ENCODE results near the gene RBM47.

RBM47 gene

DNA sequence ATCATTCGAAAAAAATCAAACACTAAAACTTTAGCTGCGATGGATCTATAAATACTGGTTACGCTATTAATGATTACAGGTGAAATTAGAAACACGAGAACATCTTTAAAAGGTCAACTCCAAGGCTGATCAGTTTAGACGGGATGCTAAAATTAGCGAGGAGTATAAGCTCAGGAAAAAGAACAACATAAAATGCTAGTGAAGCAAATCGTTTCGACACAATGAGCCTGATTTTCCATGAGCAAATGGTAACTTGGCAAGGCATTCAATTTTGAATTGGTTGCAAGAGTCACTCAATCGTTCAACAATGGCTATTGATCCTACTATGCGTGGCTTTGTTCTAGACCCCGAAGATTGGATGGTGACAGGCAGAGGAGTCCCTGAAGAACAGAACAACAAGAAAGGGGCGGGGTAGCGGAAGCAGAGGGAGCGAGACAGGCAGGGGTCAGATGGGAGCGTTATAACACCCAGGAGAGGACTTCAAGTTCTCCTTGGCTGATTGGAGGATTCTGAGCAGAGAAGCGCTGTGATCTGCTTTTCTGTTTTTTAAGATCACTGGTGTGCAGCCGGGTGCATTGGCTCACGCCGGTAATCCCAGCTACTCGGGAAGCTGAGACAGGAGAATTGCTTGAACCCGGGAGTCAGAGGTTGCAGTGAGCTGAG lies 146.5 kb downstream of the RBM47 start:
- TF ChIP-seq, protein P1, sequence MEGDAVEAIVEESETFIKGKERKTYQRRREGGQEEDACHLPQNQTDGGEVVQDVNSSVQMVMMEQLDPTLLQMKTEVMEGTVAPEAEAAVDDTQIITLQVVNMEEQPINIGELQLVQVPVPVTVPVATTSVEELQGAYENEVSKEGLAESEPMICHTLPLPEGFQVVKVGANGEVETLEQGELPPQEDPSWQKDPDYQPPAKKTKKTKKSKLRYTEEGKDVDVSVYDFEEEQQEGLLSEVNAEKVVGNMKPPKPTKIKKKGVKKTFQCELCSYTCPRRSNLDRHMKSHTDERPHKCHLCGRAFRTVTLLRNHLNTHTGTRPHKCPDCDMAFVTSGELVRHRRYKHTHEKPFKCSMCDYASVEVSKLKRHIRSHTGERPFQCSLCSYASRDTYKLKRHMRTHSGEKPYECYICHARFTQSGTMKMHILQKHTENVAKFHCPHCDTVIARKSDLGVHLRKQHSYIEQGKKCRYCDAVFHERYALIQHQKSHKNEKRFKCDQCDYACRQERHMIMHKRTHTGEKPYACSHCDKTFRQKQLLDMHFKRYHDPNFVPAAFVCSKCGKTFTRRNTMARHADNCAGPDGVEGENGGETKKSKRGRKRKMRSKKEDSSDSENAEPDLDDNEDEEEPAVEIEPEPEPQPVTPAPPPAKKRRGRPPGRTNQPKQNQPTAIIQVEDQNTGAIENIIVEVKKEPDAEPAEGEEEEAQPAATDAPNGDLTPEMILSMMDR (IDR thresholded peaks at IDR 0.05): no peak

DNA sequence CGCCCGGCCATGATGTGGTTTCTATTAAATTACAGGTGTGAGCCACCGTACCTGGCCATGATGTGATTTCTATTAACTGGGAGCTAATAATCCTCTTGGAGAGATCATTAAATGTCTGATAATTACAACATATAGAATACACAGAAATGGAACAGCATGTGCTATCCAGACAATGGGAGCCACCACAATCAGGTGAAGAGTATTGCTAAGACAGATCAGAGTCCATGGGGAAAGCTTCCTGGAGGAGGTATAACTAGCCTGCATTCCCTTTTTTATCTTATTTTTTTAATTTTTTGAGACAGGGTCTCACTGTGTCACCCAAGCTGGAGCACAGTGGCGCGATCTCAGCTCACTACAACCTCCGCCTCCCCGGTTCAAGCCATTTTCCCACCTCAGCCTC lies 147.7 kb downstream of the RBM47 start:
- TF ChIP-seq, protein P1 (IDR thresholded peaks at IDR 0.05): no peak

DNA sequence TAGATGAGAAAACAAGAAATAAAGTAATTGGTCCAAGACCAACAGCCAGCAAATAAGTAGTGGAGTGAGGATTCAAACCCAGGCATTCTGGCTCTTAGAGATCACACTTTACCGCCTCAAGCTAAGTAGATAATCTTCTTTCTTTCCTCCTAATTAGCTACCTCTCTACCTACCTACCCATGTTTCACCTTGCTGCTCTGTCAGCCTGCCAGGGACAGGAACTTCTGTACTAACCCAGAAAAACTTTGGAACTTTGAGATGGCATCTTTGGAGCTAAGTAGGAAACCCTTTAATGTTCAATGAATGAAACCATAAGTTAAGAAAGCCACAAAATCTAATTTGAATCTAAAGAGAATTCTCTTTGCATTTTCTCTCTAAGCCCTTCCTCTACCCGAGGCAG lies 149.4 kb downstream of the RBM47 start:
- TF ChIP-seq, protein P1 (IDR thresholded peaks at IDR 0.05): no peak

DNA sequence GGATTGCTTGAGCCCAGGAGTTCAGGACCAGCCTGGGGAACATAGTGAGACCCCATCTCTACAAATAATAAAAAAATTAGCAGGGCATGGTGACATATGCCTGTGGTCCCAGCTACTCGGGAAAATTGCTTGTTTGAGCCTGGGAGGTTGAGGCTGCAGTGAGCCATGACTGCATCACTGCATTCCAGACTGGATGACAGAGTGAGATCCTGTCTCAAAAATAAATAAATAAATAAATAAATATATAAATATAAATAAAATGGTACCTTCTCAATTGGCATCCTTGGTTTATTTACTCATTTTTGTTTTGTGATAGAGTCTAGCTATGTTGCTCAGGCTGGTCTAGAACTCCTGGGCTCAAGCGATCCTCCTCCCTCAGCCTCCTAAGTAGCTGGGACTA lies 150.3 kb downstream of the RBM47 start:
- TF ChIP-seq, protein P1 (IDR thresholded peaks at IDR 0.05): no peak

DNA sequence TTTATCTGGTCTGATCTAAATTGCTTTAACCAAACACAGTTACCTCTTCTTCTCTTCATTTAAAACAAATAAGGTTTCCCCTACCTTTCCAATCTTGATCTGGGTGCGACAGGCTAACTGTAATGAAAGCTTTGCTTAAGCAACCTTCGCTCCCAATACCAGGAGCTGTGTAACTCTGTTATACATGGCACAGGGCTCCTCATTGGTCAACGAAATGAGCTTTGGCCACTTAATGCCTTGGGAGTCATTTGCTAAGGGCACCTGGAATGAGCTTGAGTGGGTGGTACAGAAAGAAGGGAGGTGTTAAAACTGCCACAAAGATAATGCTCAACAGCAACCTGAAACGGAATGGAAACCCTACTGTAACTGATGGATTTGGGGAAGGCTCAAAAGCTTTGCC lies 154.1 kb downstream of the RBM47 start:
- TF ChIP-seq, protein P1 (IDR thresholded peaks at IDR 0.05): no peak

DNA sequence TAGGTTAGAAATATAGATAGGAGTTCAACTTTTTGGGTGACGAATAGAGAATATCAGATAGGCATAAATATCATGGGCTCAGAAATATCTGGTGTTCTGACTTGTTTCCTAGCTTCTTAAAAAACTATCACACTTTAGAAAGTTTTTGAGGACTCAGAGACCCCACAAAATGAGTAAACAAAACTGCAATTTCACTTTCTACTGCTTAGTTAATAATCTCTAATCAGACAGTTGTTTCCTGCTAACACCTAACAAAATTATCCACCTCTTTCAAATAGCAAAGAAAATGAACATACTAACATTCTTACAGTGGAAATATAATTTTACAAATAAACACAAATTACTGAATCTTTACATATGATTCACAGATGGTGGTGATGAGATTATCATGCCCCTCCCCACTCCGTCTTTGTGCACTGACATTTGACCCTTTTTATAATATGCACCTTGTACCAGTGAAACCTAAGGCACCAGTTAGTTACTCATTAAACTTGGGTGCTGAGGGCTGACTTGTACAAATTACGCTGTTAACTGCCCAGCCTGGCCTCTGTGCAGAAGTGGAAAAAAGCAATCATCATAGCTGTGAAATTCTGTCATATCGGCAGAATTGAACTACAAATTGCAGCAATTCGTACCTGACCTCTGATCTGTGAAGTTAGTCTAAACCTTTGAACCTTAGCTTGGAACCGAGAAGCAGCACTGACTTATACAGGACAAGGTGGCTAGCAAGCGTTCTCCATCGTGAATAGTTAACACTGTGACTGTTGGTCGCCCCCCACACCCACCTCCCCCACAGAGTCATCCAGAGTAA lies 155.9 kb downstream of the RBM47 start:
- TF ChIP-seq, protein P1 (IDR thresholded peaks at IDR 0.05): no peak

DNA sequence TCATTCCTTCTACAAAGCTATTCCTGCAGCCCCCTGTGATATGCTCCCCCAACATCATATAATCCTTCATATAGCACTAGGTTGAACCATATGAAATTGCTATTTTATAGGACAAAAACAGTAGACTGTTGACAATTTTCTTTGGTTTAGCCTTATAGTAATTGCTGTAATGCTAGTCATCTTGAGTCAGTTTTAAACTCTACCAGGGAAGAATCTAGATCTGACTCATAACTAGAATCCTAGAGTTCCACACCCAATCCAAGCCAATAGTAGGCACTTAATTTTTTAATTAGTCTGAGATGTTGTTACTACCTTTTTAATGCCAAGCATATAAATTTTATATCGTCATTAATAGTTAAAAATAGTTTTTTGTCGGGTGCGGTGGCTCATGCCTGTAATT lies 157.7 kb downstream of the RBM47 start:
- TF ChIP-seq, protein P1 (IDR thresholded peaks at IDR 0.05): no peak

Measured in LNCAP (cell line).